Osteocyte (in vitro differentiated cells): ENCODE results near the gene FBXO44. TPM values are rescaled to one million over a fixed set of nuclear protein-coding genes. Genes with fewer than 3 reads are reported as not detected.
"Not testable (repeated sequence)": the region's sequence is repeated elsewhere in the genome, so short reads cannot be mapped to it uniquely, and the experiment has no call there.

Experiments
- DNase-seq: peaks from one replicate; pipeline ENCODE4 v3.0.0; 2021; ENCODE audit warnings: mixed read lengths; ENCODE audit not compliant: unreplicated experiment; ENCODE audit errors: extremely low spot score
- H3K27ac Mint-ChIP-seq: one replicate; pipeline ENCODE4 v1.8.0; 2021; ENCODE audit warnings: mild to moderate bottlenecking, mixed read lengths; ENCODE audit not compliant: unreplicated experiment
- H3K27me3 Mint-ChIP-seq: one replicate; pipeline ENCODE4 v1.8.0; 2021; ENCODE audit warnings: mixed read lengths; ENCODE audit not compliant: unreplicated experiment
- H3K36me3 Mint-ChIP-seq: one replicate; pipeline ENCODE4 v1.8.0; 2021; ENCODE audit warnings: mixed read lengths; ENCODE audit not compliant: unreplicated experiment
- H3K4me1 Mint-ChIP-seq: one replicate; pipeline ENCODE4 v1.8.0; 2021; ENCODE audit warnings: mixed read lengths; ENCODE audit not compliant: unreplicated experiment
- H3K4me3 Mint-ChIP-seq: one replicate; pipeline ENCODE4 v1.8.0; 2021; ENCODE audit warnings: mild to moderate bottlenecking, moderate library complexity, mixed read lengths; ENCODE audit not compliant: unreplicated experiment
- H3K9me3 Mint-ChIP-seq: one replicate; pipeline ENCODE4 v1.8.0; 2021; ENCODE audit warnings: mixed read lengths; ENCODE audit not compliant: unreplicated experiment
- CTCF ChIP-seq: fragments of 200-600 bp; sonication (generic); IDR thresholded peaks from 2 replicates; pipeline ENCODE4 v1.5.0; 2021; ENCODE audit warnings: antibody characterized with exemption, mild to moderate bottlenecking, moderate library complexity
- long read RNA-seq: library from polyadenylated mRNA; unstranded; transcript quantifications from one replicate; pipeline ENCODE4 v2.0.0, GENCODE V29; 2021
- total RNA-seq: library from RNA; stranded (reverse); gene quantifications from 2 replicates; pipeline ENCODE4 v1.2.1, GENCODE V29; 2021

FBXO44 gene
- total RNA-seq: 27.7 and 29.6 TPM in 2 replicates
- long read RNA-seq, partial matches to known transcripts: 0 of 5 reads
- long read RNA-seq, other reads (novel, unspliced or antisense): 4 of 5 reads

DNA sequence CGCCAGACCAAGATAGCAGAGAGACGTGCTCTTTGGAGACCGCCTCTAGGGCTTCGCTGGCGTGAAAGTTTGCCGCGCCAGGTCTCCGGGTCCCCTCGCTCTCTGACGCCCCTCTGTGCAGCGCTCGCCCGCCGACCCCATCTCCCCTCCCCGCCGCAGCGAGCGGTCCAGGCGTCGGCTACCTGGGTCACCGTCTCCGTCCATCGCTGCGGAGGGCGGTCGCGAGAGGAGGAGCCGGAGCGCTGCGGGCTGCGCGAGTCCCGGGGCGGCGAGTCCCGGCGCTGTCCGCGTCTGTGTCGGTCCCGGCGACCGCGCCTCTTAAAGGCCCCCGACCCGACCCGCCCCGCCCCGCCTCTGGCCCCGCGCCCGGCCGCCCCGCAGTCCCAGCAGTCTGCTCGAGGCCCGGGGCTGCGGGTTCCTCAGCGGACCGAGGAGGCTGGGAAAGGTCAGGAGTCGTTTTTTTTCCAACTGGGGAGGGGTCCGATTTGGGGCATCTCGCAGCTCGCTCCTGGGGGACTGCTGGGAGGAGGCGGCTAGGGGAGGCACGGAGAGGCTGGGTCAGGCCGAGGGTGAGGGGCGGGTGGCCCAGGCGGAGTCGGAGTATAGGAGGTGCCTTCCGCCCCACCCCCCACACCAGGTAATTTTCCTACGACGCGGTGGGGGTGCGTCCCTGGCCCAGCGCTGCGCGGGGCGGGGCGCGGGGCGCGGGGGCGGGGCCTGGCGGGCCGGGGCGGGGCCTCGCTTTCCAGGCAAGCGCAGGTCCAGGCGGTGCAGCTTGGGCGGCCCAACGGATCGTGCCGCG is at the start of gene FBXO44, which contains the start of gene FBXO2:
FBXO44 (plus strand) TSS at position 741 of the 802 bp plus-strand sequence. CDS start 959 bp downstream, outside the sequence.
FBXO2 (minus strand) TSS at position 293 of the 802 bp plus-strand sequence; CDS start at position 204, 89 bp downstream.
- Mint-ChIP-seq H3K4me3 (peak within 1 kb of the TSS; percentile 69), H3K36me3 (no peaks in the 10 kb centered on the region), H3K27me3 (peaks cover 6% of the 10 kb centered on the region), H3K4me1 (peaks cover 16% of the 10 kb centered on the region), H3K9me3 (no peaks in the 10 kb centered on the region), H3K27ac (no peak within 1 kb of the TSS)
- no peak for DNase-seq
- no peak for TF ChIP-seq CTCF

- H3K27ac Mint-ChIP-seq: no peak overlapping the region
- no peak for DNase-seq
- H3K9me3 Mint-ChIP-seq: peaks cover 3% of the 10 kb centered on the region
- no peaks in the 10 kb centered on the region for H3K4me1 Mint-ChIP-seq
- no peak overlapping the region for H3K4me3 Mint-ChIP-seq
- no peaks in the 10 kb centered on the region for H3K36me3 Mint-ChIP-seq
- no peak for TF ChIP-seq CTCF
- H3K27me3 Mint-ChIP-seq: peaks cover 7% of the 10 kb centered on the region
Measured at GRCh38 chr1:11606775-11607174, 47.9 kb upstream of the FBXO44 start.

GRCh38 chr1:11608596-11609130 is 46.0 kb upstream of the FBXO44 start:
- not testable (repeated sequence) for H3K9me3 Mint-ChIP-seq, H3K4me3 Mint-ChIP-seq, H3K36me3 Mint-ChIP-seq, H3K27me3 Mint-ChIP-seq, DNase-seq, H3K27ac Mint-ChIP-seq, H3K4me1 Mint-ChIP-seq

- H3K27me3 Mint-ChIP-seq, H3K4me1 Mint-ChIP-seq: not testable (repeated sequence)
Measured at GRCh38 chr1:11609378-11609777, 45.3 kb upstream of the FBXO44 start.

GRCh38 chr1:11610629-11611180 is 44.0 kb upstream of the FBXO44 start:
- Mint-ChIP-seq H3K9me3 (peaks cover 3% of the 10 kb centered on the region), H3K36me3 (no peaks in the 10 kb centered on the region), H3K27me3 (peaks cover 9% of the 10 kb centered on the region), H3K4me1 (no peaks in the 10 kb centered on the region), H3K4me3 (no peak overlapping the region), H3K27ac (no peak overlapping the region)
- DNase-seq: no peak
- no peak for TF ChIP-seq CTCF

More at GRCh38 chr1:11609378-11609777, 45.3 kb upstream of the FBXO44 start:
- not testable (repeated sequence) for H3K9me3 Mint-ChIP-seq, H3K36me3 Mint-ChIP-seq, H3K4me3 Mint-ChIP-seq, H3K27ac Mint-ChIP-seq, DNase-seq
